ENCODE data around the gene FARP2.

- TF ChIP-seq CTCF (conservative IDR thresholded peaks at IDR 0.05 in 1 of 2, IDR thresholded peaks at IDR 0.05 in 1 of 2; ENCODE audit: low read depth in 1 of 2, low read length in 2 of 2) (no peak), EZH2 (IDR thresholded peaks at IDR 0.05; ENCODE audit: low read length, missing control alignments) (no peak)
These were observed 126.3 kb downstream of the FARP2 start for GRCh38 chr2:241482126-241482955.
